Fibroblast of skin of abdomen (primary cell): ENCODE measurements around the gene BEND5.

Experiments
- DNase-seq: peaks from one replicate; pipeline ENCODE4 v3.0.0-alpha.2; 2013

The BEND5 gene

GRCh38 chr1:48679859-48680258 is 96.8 kb downstream of the BEND5 start:
- no peak for DNase-seq

DNA sequence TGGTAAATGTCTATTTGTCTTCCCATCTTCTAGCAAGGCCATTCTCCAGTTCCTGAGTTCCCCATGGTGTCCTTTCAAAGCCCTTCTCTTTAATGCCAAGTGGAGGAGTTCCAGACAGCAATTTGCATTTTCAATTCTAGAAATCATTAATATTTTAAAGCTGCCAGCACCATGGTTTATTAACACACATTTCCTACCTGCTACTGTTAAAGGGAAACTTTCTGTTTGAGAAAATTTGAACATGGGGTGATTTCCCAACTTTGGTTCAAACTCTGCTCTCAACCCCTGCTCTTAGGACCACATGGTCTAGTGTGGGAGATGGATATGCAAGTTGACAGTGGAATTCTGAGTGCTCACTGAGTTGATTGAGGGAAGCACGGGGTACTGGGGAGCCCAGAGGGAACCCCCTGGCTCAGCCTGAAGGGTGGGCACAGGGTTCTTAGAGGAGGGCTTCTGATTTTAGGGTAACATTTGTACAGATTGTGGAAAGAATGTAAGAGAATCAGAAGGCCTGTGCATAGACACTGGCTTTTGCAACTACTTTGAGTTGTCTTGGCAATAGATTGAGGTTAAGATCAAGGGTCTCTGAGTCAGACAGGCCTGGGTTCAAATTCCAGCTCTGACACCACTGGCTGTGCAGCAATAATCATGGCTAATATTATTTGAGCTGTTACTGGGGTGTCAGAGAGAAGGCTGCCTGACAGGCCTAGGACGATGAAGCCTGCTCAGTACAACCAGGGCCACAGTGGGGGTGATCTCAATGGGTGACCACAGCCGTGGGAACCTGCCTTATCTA is 97.8 kb downstream of the BEND5 start:
- no peak for DNase-seq
